T47D (cell line): Measurements from ENCODE around the gene CCDC28B.

ENCODE experiments used
- DNase-seq, 2 experiments: peaks; one replicate each; pipeline versions ENCODE4 v3.0.0 to v3.0.0-alpha.2; 2011 to 2012; ENCODE audit warnings: low read depth in 1 of 2, low spot score in 1 of 2
- JUND ChIP-seq: IDR thresholded peaks from 2 replicates; pipeline ENCODE4 v1.6.1; 2012; ENCODE audit warnings: low read depth
- in situ Hi-C: cut with HindIII; loops from 2 replicates; pipeline ENCODE4 v1.10.0; 2016; ENCODE audit warnings: low sequenced_read_pairs, low pct_unique_long_range_greater_than_20kb

Gene CCDC28B

DNA sequence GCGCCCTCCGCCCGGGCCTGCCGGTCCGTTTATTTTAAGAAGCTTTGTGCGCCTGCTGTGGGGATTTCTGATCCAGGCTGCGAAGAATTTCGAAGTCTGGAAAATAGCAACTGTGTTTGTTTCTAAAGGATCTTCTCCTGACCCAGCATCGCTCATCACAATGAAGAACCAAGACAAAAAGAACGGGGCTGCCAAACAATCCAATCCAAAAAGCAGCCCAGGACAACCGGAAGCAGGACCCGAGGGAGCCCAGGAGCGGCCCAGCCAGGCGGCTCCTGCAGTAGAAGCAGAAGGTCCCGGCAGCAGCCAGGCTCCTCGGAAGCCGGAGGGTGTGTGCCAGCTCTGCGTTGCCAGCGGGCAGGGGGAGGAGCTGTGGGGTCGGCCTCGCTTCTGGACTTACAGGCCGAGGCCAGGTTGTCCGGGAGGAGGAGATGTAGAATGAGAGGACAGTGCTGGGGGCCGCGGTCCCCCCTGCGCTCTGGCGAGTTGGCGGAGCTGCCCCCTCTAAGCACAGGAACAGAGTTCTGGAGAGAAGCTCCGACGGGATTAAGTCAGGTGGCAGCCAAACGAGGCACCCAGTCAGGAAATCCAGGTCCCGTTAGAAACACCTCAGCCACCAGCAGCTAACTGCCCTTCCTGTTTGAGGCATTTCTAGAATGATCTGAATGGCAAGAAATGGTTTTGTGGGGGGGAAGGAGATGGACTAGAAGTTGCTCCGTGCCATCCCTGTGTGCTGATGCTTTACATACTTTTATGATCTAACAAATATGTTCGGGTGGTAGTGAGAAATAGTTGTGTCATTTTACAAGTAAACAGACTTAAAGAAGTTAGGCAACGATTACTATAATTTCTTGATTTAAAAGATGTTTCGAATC, 20.0 kb upstream of the CCDC28B start:
- no peak for TF ChIP-seq JUND
- in situ Hi-C loops = no loop called here
- DNase-seq = peak; percentile 23 to 36

DNA sequence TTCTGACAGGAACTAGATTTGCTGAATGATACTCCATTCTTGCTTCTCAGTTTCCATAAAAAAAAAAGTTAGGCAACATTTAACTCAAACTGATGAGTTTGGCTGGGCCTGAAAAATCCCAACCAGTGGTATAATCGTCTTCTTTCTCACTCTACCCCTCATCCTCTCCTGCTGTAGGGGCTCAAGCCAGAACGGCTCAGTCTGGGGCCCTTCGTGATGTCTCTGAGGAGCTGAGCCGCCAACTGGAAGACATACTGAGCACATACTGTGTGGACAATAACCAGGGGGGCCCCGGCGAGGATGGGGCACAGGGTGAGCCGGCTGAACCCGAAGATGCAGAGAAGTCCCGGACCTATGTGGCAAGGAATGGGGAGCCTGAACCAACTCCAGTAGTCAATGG, 19.3 kb upstream of the CCDC28B start:
- TF ChIP-seq JUND = no peak
- in situ Hi-C loops = no loop called here
- no peak for DNase-seq

DNA sequence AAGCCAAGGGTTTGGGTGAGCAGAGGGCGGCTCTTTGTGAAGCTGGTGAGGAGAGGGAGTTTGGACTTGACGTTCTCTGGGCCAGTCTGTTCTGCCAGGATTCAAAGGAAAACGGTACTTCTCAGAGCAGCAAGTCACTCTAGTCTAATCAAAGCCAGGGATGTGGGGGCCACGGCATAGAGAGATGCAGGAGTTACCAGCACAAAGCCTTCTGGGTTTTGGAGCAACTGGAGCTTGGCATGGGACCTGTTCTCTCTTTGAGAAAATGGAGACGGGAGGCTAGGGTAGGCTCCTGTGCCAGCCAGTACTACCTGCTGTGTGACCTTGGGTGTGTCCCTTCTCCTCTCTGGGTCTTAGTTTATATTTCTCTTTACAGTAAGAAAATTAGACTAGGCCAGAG, 18.8 kb upstream of the CCDC28B start:
- no peak for DNase-seq
- in situ Hi-C loops = no loop called here
- no peak for TF ChIP-seq JUND

DNA sequence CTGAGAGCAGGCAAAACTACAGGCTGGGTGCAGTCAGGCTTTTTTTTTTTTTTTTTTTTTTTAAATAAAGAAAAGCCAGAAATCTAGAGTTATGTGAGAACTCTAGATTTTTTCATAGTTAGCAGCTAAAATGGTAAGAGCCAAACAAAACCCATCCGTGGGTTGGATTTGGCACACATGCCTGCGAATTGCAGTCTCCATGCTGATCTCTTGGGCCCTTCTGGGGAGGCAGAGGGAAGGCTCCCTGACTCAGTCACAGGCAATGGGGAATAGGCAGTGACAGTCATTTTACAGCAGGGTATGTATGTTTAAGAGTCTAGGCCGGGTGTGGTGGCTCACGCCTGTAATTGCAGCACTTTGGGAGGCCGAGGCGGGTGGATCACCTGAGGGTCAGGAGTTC, 18.3 kb upstream of the CCDC28B start:
- no peak for TF ChIP-seq JUND
- in situ Hi-C loops = no loop called here
- DNase-seq = no peak

DNA sequence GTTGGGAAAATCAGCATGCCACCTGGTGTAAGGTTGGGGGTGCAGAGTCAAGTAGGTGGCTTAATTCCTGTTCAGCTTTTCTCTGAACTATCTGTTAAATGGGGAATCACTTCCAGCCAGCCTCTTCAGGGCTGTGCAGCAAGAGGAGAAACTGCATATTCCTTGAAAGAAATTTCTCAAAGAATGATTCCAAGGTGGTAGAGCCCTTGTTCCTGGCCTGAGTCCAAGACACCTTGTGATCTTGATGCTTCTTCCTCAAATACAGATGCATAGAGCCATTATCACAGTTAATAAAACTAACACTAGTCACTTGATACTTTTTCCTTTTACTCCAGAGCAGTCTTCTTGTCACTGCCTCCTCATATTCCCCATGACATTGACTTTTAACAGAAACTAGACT, 15.7 kb upstream of the CCDC28B start:
- TF ChIP-seq JUND = no peak
- in situ Hi-C loops = no loop called here
- no peak for DNase-seq

DNA sequence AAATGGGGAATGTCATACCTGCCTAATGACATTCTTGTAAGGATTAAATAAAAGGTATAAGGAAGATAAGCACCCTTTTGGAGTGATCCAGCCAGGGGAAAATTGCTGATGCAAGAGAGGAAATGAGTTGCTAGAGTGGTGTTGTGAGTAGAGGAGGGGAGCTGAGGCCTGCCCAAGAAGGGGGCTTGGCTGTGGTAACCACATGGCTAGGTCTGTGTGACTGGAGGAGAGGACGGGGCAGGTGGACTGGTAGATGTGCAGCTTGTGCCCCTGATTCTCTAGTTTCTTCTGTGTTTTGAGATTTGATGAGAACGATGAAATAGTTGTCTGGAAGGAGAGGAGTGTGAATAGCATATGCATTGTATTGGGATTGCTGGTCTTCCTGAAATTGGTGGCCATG, 14.3 kb upstream of the CCDC28B start:
- in situ Hi-C loops = no loop called here
- TF ChIP-seq JUND = no peak
- DNase-seq = no peak

DNA sequence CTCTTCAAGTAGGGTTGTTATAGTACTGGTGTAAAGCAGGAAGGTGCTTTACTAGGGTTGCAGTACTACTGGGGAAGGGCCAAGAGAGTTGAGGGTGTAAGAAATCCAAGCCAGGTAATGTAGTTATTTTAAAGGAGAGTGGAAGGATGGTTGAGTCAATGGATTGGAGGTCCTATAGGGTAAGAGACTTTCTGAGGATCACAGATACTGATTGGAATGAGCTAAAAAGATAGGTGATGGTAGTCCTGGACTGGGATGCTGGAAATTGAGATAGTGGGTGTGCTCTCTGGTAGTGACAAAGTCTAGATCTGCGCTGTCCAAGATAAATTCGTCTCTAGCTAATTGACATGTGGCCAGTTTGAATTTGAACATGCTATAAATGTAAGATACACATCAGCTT, 13.9 kb upstream of the CCDC28B start:
- in situ Hi-C loops = no loop called here
- no peak for TF ChIP-seq JUND
- no peak for DNase-seq

DNA sequence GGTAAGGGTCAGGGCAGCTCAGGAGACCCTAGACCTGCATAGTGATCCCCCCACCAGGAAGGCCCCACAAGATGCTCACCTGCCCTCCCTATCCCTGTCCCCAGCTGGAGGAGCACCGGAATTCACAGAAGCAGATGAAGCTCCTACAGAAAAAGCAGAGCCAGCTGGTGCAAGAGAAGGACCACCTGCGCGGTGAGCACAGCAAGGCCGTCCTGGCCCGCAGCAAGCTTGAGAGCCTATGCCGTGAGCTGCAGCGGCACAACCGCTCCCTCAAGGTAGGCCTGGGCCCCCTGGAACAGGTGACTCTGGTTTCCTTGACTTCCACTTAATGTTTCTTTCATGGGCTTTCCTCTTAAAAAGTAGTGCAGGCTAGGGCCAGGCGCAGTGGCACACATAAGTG, 12.5 kb upstream of the CCDC28B start:
- TF ChIP-seq JUND = no peak
- in situ Hi-C loops = no loop called here
- DNase-seq = no peak

DNA sequence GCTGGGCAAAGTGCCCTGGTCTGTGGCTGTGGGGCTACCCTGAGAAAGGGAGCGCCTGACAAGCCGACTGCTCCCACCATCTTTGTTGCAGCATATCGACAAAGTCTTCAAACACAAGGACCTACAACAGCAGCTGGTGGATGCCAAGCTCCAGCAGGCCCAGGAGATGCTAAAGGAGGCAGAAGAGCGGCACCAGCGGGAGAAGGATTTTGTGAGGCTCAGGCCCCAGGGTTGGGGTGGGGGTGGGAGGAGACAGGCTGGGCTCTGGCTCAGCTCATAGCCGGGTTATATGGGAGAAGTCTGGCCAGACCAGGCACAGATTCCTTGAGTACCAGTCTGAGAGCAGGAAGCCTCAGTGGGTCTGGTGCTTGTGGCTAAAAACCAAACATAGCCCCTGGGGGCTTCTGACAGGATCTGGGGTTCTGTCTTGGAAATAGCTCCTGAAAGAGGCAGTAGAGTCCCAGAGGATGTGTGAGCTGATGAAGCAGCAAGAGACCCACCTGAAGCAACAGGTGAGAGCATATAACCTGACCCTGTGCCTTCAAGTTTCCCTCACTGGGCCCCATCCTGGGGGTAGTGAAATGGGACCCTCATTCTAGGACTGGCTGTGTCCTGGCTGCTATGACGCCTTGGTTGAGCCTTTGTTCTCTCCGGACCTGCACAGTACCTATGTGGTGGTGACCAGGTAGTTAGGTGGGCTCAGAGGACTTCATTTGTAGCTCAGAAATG, 8.0 kb upstream of the CCDC28B start:
- no peak for TF ChIP-seq JUND
- in situ Hi-C loops = no loop called here
- no peak for DNase-seq

DNA sequence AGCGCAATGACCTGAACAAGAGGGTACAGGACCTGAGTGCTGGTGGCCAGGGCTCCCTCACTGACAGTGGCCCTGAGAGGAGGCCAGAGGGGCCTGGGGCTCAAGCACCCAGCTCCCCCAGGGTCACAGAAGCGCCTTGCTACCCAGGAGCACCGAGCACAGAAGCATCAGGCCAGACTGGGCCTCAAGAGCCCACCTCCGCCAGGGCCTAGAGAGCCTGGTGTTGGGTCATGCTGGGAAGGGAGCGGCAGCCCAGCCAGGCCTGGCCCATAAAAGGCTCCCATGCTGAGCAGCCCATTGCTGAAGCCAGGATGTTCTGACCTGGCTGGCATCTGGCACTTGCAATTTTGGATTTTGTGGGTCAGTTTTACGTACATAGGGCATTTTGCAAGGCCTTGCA, 5.4 kb upstream of the CCDC28B start:
- in situ Hi-C loops = no loop called here
- DNase-seq = no peak
- TF ChIP-seq JUND = no peak

DNA sequence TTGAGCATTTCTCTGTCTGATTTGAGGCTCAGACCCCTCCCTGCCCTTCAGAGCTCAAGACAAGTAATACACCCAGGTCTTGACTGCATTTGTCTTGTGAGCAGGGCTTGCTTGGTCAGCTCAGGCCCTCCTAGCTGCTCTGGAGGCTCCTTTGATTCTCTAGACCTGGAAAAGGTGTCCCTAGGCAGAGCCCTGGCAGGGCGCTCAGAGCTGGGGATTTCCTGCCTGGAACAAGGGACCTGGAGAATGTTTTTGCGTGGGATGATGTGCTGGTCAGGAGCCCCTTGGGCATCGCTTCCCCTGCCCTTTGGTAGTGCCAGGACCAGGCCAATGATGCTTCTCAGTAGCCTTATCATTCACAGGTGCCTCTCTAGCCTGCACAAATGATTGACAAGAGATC, 4.9 kb upstream of the CCDC28B start:
- no peak for DNase-seq
- in situ Hi-C loops = no loop called here
- TF ChIP-seq JUND = no peak

DNA sequence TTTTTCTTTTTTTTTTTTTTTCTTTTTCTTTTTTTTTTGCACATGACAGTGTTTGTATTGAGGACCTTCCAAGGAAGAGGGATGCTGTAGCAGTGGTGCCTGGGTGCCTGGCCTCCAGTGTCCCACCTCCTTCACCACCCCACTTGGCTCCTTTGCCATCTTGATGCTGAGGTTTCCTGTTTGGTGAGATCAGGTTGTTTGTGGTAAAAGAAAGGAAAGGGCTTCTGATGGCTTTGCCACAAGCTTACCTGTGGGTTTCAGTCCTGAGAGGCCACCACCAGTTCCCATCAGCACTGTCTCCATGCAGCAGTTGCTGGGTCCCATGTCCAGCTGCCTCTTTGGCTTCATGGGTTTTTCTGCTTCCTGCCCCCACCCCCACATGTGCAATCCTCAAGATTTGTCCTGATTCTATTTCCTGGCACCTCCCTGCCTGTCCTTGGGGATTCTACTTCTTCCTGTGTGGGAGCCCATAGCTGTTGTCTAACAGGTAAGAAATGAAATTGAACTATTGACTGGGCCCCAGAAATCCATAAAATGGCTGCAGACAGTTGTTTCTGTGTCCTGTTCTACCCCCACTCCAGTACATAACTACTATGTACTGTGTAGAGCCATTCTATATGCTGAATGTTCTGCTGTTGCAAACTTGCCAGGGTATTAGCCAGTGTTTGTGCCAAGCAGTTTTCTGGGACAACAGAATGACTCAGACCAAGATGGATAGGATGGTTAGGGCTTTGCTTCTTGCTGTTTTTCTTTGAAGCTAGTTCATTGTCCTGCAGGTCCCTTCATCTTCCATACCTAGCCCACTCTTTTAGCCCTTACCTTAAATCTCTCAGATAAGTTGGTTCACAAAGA, 4.2 kb upstream of the CCDC28B start:
- TF ChIP-seq JUND = no peak
- no peak for DNase-seq
- in situ Hi-C loops = no loop called here

DNA sequence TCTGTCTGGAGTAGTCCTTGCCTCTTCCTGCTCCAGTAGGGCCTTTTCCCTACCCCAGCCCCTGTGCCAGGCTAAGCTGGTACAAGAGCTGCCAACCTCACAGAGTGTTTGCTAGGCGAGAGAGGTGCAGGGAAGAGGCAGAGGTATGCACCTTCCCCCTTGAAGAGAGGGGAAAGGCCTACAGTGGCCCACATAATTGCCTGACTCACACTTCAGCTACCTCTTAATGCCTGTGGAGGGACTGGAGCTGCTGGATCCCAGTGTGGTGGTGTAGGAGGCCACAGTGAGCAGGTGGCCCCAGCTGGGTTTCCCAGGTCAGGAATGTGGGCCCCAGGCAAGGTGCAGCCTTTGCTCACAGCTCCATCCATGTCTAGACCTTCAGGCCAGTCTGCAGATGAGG, 3.3 kb upstream of the CCDC28B start:
- DNase-seq = no peak
- in situ Hi-C loops = no loop called here
- no peak for TF ChIP-seq JUND
